HG03457 (cell line): ENCODE results near the gene NHLRC4.

Experiments used
- ATAC-seq: cut with Tn5 transposase; IDR thresholded peaks from one replicate; pipeline ENCODE4 v1.9.1; 2021; ENCODE audit warnings: moderate number of reproducible peaks; ENCODE audit not compliant: unreplicated experiment

The NHLRC4 gene

DNA sequence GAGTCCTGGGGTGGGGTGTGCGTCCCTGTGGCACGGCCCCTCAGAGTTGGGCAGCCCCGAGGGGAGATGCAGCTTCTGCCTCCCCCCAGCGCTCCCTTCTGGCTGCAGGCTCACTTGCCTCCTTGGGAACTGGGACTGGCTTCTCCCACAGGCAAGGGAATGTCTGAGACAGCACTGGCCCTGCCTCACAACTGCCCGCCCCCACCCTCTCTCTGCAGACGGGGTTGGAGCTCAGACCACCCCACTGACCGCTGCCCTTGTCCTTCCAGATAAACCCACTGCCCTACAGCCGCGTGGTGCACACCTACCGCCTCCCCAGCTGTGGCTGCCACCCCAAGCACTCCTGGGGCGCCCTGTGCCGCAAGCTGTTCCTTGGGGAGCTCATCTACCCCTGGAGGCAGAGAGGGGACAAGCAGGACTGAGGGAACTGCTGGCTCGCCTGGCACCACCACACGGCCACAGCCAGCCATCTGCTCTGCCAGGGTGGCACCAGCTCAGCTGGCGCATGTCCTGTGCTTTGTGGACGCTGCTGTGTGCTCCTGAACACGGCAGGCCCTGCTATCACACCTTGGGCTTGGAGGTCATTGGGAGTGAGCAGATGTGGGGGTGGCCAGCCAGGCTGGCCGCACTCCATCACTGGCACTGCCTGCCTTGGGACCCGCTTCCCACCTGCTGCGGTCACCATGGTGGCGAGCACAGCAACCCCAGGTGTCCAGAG is 16.0 kb downstream of the NHLRC4 start:
- no peak for ATAC-seq

DNA sequence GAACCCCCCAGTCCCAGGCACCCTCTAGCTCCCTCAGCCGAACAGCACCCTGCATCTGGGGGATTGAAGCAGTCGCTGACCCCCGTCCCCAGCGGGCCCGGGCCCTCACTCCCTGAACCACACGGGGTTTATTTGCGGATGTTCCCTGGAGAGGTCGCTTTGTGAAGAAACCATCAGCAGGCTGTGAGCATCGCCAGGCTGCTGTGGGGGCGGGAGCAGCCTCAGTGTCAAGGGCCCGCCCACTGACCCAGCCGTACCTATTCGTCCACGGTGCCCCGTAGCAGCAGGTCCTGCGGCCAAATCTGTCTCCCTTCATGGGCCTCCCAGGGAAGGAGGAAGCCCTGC is 16.6 kb downstream of the NHLRC4 start:
- no peak for ATAC-seq

DNA sequence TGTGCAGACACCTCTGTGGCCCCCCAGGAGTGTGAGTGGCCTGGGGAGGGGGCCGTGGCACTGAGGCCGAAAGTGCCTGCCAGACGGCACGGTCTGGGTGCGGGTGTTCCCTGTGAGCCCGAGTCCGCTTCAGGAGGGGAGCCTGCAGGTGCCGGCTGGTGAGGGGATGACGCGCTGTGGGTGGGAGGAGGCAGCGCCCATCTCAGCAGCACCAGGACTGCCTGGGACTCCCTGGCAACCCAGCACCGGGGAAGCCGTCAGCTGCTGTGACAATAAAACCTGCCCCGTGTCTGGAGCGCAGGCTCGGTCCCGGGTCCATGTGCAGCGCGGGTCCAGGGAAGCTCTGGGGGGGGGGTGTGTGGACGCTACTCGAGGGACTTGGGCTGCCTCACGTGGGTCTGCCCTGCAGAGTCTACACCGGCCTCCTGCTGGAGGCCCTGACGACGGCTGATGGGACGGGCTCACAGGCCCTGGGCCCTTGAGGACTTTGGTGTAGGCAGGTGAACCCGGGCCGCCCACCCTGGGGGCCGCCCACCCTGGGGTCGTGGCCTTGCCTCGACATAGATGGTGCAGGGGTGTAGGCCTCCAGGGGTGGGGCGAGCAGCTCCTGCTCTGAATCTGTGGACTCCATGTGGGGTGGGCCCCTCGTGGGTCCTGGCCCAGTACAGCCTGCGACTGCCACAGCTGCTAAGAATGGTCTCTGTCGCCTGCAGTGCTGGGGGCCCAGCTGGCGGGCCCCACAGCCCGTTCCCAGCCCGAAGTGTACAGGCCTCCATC is 17.2 kb downstream of the NHLRC4 start:
- ATAC-seq = no peak

DNA sequence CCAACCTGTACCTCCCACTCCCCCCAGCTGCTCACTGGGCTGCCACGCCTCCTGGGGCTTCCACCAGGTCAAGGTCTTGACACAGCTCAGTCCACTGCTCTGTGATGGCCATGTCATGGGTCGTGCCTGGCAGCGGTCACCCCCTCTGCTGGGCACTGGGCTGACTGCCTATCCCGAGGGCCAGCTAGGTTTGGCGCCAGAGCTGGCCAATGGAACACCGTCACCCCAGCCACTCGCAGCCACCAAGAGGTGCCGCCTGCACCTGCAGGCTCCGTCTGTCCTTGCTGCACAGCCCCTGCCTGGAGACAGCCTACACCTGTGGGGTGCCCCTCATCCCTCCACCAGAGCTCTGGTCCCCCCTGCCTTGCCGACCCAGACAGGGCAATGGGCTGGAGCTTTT is 18.5 kb downstream of the NHLRC4 start:
- ATAC-seq = no peak

DNA sequence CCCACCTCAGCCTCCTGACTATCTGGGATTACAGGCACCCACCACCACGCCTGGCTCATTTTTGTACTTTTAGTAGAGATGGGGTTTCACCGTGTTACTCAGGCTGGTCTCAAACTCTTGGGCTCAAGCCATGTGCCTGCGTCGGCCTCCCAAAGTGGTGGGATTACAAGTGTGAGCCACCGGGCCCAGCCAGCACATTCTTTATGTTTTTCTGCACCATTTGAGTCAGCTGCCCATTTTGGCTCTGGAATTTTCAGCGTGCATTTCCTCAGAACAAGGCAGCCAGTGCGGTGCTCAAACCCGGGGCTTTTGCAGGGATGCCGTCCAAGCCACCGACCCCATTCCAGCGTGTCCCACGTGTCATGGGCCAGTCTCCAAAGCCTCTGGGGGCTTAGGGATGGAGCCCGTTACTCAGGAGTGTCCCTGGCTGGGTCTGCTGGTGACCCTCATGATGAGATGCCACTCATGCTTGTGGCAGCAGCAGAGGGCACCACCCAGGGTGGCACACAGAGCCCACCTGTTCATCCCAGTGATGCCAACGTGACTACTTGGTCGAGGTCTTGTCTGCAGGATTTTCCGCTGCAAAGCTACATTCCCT is 19.3 kb downstream of the NHLRC4 start:
- no peak for ATAC-seq

DNA sequence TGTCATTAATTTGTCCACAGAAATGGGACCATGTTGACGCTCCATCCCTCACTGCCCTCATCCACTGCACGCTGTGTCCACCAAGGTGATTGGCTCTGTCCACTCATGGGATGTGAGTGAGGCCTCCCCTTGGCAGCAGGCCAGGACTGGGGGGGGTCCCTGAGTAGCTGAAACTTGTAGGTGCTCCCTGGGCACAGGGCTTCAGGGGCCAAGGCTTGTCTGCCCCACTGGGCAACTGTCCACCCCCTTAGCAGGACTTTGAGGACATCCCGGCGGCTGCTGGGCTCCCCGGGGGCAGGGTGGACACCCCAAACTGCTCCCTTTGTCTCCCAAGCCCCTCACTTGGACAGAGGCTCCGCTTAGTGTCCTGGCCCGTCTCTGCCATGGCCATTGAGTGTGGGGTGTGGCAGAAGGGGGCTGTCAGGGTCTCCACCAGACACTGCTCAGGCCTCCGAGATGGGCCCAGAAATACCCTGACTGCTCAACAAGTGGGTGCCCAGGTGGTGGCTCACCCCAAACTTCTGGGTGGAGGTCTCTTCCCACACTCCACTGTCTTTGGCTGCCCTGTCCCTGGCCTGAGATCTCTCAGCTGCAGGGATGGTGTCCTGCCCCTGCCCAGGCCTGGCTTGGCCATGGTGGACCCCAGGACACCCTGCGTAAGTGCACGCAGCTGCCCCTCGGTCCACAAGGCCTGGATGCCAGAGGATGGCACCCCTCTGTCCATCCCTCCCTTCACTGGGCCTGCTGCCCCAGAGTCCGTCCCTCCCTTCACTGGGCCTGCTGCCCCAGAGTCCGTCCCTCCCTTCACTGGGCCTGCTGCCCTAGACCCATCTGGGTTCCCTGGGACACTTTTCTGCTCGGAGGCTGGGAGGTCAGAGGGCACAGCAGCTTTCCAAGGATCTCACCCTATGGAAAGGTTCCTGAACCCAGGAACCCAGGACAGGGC is 20.1 kb downstream of the NHLRC4 start:
- no peak for ATAC-seq

DNA sequence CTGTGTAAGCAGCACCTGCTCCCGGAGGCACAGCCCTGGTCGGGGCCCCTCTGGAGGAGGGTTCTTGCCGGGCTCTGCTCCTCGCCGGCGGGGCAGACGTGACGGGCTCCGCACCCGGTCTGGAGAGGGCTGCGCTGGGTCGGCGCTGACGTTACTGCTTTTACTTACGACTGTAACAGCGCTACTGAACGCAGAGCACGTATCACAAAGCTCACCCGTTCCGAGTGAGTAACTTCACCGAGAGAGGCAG is 21.8 kb downstream of the NHLRC4 start:
- ATAC-seq = no peak

DNA sequence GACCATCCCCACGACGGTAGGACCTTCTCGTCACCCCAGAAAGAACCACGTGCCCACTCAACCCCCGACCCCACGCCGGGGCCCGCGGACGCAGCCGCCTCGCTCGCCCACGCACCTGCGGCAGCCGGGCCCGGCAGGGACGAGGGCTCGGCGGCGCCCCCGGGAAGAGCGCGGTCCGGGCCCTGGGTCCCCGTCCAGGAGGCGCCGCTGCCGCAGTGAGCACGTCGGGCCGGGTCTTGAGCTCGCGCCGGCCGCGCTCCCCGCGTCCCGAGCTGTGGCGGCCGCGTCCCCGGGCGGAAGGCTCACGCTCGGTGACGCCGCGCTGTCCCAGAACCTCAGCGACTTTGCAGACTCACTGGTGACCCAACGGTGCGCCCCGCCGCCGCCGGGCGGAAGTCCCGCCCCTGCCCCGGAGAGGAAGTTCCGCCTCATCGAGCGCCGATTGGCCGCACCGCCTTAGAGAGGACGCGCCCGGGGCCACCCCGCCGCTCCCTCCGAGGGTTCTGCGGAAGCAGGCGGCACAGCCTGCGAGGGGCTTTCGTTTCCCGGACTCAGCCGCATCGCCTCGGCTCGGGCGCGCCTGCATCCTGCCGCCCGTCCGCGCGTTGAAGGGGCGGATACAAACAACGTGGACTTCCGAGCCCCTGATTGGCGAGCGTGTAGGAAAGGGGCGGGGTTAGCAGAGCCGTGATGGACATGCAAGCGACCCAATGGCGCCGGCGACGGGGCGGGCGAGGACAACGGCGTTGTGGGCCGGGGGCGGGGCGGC is 22.3 kb downstream of the NHLRC4 start:
- ATAC-seq = peak; percentile 52

DNA sequence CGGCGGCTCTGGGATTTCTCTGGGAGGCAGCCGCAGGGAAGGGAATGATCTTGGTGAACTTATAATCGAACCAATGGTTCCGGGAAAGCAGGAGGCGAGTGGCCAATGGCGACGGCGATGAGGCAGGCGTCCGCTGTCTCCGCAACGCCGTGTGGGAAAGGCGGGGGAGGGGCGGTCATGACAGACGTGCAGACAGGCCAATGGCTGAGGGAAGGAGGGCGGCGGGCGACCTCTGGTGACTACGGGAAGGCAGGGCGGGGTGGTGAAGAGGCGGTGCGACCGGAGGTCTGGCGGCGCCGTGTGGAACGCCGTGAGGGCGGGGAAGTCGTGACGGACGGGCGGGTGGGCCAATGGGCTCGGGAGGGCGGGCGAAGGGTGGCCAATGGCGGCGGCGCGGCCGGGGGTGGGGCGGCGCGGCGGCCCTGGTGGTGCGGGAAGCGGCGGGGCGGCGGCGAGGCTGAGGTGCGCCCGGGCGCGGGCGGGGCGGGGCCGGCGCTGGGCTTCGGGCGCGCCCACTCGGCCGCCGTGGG is 22.9 kb downstream of the NHLRC4 start, which contains the start of gene RAB40C:
TSS of gene RAB40C (plus strand) at position 409 of the 530 bp plus-strand sequence. CDS start 226 bp downstream, outside the sequence.
- peak; percentile 56 for ATAC-seq

DNA sequence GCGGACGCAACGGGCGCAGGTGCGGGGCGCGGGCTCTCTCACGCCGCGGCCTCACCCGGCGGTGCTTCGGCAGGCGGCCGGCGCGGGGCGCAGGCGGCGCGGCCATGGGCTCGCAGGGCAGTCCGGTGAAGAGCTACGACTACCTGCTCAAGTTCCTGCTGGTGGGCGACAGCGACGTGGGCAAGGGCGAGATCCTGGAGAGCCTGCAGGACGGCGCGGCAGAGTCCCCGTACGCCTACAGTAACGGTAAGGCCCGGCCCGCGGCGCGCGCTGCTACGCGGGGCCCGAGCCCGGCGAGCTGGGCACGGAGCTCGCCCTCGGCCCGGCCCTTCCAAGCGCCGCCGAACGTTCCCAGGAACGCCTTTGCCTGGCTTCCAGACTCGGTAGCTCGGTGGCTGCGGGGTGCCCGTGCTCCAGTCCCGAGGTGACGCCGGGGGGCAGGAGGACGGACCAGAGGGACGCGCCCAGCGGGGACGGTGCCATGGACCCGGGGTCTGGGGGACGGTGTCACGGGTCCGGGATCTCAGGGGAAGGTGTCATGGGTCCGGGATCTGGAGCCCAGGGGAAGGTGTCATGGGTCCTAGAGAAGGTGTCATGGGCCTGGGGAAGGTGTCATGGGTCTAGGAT is 23.5 kb downstream of the NHLRC4 start:
- no peak for ATAC-seq

DNA sequence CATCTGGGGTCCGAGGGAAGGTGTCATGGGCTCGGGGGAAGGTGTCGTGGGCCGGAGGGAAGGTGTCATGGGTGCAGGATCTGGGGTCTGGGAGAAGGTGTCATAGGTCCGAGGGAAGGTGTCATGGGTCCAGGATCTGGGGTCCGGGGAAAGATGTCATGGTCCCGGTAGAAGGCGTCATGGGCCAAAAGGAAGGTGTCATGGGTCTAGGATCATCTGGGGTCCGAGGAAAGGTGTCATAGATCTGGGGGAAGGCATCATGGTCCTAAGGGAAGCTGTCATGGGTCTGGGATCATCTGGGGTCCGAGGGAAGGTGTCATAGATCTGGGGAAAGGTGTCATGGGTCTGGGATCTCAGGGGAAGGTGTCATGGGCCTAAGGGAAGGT is 24.0 kb downstream of the NHLRC4 start:
- ATAC-seq = no peak

DNA sequence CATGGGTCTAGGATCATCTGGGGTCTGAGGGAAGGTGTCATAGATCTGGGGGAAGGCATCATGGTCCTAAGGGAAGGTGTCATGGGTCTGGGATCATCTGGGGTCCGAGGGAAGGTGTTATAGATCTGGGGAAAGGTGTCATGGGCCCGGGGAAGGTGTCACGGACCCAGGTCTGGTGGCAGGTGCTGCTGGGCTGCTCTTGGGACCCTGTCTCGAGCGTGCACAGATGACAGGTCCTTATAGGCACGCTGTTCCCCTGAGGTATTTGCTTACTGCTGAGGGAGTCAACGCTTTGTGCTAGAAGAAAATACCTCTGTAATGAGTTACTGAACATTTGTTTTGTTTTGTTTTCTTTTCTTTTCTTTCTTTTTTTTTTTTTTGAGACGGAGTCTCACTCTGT is 24.4 kb downstream of the NHLRC4 start:
- ATAC-seq = no peak

DNA sequence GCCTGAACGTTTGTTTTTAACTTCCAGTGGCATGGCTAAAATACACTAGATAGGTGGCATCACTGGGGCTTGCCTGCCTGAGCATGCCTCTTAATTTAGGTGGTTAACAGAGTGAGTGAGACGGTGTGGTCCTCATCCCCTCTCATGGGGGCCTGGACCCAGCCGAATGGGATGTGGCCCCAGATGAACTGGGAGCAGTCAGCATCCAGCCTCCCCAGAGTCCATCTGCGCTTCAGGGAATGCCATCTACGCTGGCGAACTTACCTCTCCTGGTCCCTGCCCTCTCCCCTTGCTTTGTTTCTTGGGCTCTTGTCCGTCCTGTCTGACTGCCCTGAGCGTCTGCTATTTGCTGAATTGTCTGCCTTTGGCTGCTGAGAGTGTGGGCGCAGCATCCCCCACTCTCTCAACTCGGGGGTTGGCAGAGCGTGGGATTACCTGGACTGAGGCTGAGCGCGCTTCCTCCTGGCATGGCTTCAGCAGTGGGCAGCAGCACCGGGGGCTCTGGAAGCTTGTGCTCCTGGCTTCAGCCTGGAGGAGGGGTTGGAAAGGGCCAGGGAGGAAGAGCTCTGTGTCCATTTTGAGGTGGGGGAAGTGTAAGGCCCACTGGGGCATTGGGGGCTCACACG is 25.2 kb downstream of the NHLRC4 start:
- ATAC-seq = no peak

DNA sequence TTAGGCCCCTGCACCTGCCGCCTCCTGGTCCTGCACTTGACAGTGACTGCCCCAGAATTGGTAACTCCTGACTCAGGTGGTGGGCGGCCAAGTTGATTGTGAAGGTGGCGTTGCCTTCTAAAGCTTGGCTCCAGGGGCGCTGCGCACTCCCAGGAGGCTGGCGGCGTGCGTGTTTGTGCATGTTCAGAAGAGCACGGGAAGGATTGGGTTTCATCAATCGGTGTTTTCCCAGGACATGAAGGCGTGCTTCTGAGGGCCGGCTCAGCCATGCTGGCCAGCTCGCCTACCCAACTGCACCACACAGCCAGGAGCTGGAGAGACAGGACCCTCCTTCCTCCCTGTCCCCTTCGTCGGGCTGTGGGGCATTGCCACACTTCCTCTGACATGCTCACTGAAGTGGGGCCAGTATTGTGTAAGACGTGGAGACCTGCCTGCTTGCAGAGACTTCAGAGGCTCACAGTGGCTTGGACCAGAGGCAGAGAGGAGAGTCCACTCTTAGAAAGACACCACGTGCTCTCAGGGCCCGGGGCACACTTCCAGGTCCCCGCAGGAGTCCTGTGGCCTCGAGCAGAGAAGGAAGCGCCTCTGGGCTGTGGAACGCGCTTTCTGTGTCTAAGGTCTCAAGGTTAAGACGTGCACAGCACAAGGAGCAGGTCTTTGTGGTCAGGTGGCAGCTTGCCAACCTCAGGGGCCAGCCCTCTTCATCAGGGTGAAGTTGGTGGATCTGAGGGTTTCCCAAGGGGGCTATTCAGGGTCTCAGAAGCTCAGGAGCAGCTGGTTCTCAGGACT is 25.9 kb downstream of the NHLRC4 start:
- ATAC-seq = no peak

DNA sequence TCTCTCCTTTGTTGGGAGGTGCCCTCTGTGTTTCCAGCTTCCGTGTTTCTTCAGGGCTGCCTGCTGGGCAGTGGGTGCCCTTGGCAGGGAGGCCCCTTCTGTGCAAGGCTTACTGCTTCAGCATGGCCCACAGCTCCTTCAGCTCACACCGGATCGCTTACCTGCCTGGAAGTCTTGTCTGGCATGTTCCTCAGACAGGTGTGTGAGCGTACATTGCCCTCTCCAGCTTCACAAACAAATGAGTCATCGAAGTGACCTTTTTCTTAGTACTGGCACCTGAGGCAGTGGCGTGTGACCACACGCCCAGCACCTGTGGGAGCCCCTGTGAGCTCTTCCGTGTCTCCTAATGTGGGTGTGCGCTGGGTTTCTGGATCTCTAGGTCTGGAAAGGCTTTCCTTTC is 26.6 kb downstream of the NHLRC4 start:
- ATAC-seq = no peak

DNA sequence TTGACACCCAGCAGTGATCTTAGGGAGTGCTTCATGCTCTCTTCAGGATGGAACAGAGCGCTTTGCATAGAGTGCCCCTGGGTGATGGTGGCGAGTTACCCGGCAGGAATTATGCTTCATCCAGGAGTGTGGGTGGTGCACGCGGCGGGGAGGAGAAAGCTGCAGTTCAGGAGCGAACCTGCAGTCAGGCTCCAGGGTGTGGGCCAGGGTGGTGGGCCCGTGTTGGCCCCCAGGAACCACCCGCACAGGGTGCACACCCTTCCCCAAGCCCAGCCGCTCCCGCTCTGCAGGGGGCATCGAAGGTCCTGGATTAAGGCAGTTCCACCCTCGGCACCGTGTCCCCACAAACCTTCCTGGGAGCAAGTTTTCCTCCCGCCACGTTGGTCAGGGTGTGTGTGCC is 27.0 kb downstream of the NHLRC4 start:
- no peak for ATAC-seq

DNA sequence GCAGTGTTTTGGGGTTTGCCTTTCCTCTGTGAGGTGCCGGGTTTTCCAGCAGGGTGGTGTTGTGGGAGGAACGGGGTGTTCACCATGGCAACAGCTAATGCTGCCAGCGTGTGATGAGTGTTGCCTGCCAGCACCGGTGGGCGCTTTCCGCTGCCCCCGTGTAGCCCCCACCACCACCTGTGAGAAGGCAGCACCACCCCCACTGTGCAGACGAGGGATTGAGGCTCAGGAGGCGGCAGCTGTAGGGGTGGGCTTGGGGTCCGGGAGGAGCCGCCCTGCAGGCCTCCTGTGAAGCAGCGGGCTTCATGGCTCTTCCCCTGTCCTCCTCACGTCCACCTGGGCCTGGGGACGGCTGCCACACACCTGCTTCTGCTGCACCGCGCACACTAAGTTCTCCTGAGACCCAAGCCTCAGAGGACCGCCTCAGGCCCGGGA is 28.3 kb downstream of the NHLRC4 start:
- ATAC-seq = no peak

DNA sequence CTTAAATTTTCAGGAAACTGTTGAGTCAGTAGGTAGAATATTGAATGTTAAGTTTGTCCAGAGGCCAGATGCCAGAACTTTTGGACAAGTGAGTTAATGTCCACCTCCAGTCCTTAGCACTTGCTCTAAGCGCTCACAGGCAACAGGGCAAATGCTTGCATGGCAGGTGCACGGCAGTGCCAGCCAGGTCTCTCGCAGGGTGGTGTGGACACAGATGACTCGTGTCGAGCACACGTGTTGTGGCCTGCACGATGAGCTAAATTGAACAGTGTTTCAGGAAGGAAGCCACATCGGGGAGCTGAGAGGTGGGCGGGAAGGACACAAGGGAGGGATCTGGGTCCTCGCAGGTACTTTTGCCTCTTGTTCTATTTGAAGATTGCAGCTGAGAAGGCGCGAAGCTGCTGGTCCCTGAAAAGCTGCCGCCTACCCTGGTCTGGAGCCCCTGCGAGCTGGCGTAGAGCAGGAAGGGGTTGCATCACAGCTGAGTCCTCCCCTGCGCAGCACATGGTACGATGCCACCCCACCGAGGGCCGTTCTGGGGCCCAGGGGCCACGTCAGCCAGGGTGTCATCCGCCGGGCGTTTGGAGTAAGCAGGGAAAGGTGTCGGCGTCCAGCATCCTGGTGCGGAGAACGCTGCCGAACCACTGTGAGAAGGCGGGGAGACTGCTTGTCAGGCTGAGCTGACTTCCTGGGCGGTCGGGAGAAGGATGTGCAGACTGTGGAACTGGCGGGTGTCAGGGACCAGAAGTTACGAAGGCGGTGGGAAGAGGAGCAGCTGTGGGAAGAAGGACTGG is 29.3 kb downstream of the NHLRC4 start:
- no peak for ATAC-seq
